ENCODE data around the gene CROCC2. TPM values are rescaled to one million over a fixed set of nuclear protein-coding genes. Genes with fewer than 3 reads are reported as not detected.

CROCC2 gene
- total RNA-seq, 1 experiment from 2014 or later = not detected

- no peaks in the 10 kb centered on the region for H3K79me2 ChIP-seq (ENCODE audit: insufficient read depth, low read length)
- H2AFZ ChIP-seq (ENCODE audit: low read depth, low read length, poor library complexity, severe bottlenecking) = no peak overlapping the region
- H3K4me3 ChIP-seq (replicated peaks in 1 of 2; ENCODE audit: low read depth in 1 of 2, low read length in 2 of 2) = no peak overlapping the region
- H3K9me2 ChIP-seq (ENCODE audit: insufficient read depth) = no peaks in the 10 kb centered on the region
- no peak for TF ChIP-seq CEBPB (IDR thresholded peaks at IDR 0.05; ENCODE audit: low read depth)
- no peak for TF ChIP-seq SIN3A (IDR thresholded peaks at IDR 0.05; ENCODE audit: low read depth)
- no peak for TF ChIP-seq EZH2phosphoT487 (IDR thresholded peaks at IDR 0.05; ENCODE audit: borderline replicate concordance)
- no peak for TF ChIP-seq ZBTB33 (IDR thresholded peaks at IDR 0.05; ENCODE audit: extremely low read depth, insufficient replicate concordance, low read length)
- no peak for TF ChIP-seq SRF (IDR thresholded peaks at IDR 0.05; ENCODE audit: low read depth)
- no peak for TF ChIP-seq EGR1 (IDR thresholded peaks at IDR 0.05; ENCODE audit: low read depth)
- no peak for TF ChIP-seq REST (IDR thresholded peaks at IDR 0.05; ENCODE audit: low read depth)
- no peak for TF ChIP-seq FOSL1 (IDR thresholded peaks at IDR 0.05; ENCODE audit: low read depth)
- no peak for TF ChIP-seq ZNF274 (IDR thresholded peaks at IDR 0.05; ENCODE audit: low read depth, low read length)
- TF ChIP-seq MAX (IDR thresholded peaks at IDR 0.05) = no peak
- no peak for TF ChIP-seq TCF7L2 (IDR thresholded peaks at IDR 0.05; ENCODE audit: borderline replicate concordance, extremely low read depth, insufficient read depth, insufficient read length)
- TF ChIP-seq CBX3 (IDR thresholded peaks at IDR 0.05; ENCODE audit: low read depth) = no peak
- no peak for TF ChIP-seq POLR2A (IDR thresholded peaks at IDR 0.05; ENCODE audit: borderline replicate concordance, extremely low read depth, insufficient read depth, insufficient read length)
- intact Hi-C loops (cut with micrococcal nuclease) = no loop called here
- no peak for DNase-seq (ENCODE audit: low read depth, low spot score)
- no peak for ATAC-seq
- H3K4me2 ChIP-seq (ENCODE audit: low read length) = no peak overlapping the region
- H4K20me1 ChIP-seq (ENCODE audit: insufficient read depth) = no peaks in the 10 kb centered on the region
- ChIA-PET POLR2A (no interaction called here), CTCF (no interaction called here), RAD21 (ENCODE audit: low non-redundant PET in 1 of 2, low total read pairs in 2 of 2, uncharacterized antibody in 2 of 2, unreplicated experiment in 2 of 2) (no interaction called here)
- H3K9me3 ChIP-seq (ENCODE audit: control insufficient read depth in 1 of 2, insufficient read depth in 1 of 2, low read depth in 1 of 2, low read length in 2 of 2) = no peaks in the 10 kb centered on the region
- H3K36me3 ChIP-seq (ENCODE audit: control insufficient read depth in 1 of 2, insufficient read depth in 2 of 2, low read length in 2 of 2) = no peaks in the 10 kb centered on the region
- no peaks in the 10 kb centered on the region for H3K4me1 ChIP-seq (ENCODE audit: control insufficient read depth in 1 of 2, insufficient read depth in 2 of 2, low read length in 2 of 2)
- peaks cover 10% of the 10 kb centered on the region for H3K27me3 ChIP-seq (ENCODE audit: insufficient read depth, low read length)
- H3K9ac ChIP-seq (ENCODE audit: low read length) = no peak overlapping the region
- BruUV-seq (replicated peaks) = no TSS peak
- H3K27ac ChIP-seq (ENCODE audit: low read depth, low read length) = no peak overlapping the region
These were observed 50.2 kb downstream of the CROCC2 start for GRCh38 chr2:240956171-240956934.
